Stimulated activated CD4-positive, alpha-beta T cell treated with anti-CD3 and anti-CD28 coated beads, Interleukin-4, amount 100 ng/mL, for 1 hour (primary cell): ENCODE data around the gene MST1.

ENCODE experiments used
- DNase-seq: peaks from one replicate; pipeline ENCODE4 v3.0.0-alpha.2; 2020

MST1 gene

DNA sequence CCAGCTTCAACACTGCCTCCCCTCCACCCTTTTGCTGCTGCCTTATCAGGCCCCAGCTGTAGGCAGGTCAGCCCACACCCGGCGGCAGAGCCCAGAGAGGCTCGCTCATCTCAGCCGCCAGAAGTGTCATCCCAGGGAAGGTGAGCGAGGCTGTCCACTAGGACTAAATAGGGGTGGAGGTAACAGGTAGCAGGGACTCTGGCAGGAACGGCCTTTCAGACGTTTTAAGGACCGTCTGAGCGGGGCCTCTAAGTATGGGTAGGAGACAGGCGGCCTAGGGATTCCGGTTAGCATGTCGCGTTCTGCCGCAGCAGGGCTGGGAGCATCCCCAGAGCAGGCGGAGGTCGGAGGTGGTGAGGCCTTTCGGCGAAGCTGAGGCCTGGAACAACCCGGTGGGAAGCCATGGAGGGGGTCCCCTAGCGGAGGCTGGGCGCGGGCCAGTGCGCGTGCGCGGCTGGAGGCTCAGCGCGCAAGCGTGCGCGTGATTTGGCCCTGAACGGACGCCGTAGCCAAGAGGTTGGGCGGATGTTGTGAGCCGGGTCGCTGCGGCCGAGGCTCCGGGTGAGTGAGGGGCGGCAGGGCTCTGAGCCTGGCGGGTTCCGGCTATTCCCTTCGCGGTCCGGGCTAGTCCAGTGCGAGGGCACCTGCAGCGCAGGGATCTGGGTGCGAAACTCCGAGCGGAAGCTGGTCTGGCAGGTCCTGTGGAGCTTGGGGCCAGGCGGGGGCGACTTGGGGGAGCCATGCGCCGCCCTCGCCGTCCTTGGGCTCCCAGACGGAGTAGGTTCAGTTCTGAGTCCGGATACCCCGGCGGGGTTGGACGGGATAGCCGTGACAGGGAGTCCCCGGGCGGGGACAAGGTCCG is at the start of gene MST1, which contains the start of gene RNF123:
Gene MST1, minus strand, starts transcription at position 429 of the 862 bp plus-strand sequence. CDS start 783 bp downstream, outside the sequence.
Gene RNF123, plus strand, starts transcription at position 512 of the 862 bp plus-strand sequence. CDS start 1,609 bp downstream, outside the sequence.
- DNase-seq, result peak; percentile 94

DNA sequence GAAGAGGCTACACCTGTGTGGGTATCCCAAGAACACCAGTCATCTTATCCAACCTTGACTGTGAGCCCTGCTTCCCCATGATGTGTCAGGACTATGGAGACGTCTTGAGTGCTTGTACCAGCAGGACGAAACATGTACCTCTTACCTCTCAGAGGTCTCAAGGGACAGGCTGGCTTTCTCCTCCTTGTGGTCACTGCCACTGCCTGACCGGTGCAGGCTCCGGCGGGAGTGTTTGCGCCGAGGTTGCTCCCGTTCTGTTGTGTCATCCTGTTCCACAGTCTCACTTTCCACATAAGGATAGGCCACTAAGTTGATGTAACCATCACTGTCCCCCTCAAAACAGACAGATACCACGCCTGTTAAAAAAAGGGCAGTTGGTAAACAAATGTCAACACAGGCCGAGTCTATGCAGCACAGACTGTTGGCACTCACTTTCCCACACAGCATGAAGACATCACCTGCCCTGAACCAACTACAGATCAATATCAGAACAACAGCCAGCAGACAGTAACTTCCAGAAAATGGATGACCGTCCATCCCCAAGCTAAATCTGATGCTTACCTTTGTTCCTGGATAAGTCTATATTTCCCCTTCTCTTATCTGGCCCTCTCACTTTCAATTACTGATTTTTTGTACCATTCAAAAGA is 48.9 kb upstream of the MST1 start:
- DNase-seq, result no peak

DNA sequence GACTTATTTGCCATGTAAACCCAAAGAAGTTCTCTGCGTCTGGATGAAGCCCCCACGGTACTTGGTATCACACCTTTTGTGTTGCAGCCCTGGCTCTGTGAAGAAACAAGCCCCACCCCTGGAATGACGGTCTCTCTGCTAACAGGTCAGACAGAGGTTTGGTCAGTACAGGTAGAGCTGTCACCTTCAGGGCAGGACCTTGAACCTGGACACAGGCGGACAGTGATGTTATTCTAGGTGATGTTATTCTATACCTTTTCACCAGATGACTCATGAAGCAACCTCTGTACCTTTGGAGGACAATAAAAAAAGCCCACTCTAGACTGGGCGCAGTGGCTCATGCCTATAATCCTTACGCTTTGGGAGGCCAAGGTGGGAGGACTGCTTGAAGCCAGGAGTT is 45.5 kb upstream of the MST1 start:
- no peak for DNase-seq

DNA sequence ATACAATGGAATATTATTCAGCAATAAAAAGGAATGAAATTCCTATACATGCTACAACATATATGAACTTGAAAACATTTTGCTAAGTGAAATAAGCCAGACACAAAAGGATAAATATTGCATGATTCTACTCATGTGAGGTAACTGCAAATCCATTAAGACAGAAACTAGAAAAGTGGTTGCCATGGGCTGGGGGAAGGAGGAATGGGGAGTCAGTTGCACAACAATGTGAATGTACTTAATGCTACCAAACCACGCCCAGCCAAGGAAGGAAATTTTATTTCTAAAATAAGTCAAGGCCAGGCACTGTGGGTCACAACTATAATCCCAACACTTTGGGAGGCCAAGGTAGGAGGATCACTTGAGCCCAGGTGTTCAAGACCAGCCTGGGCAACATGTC is 44.3 kb upstream of the MST1 start:
- no peak for DNase-seq

DNA sequence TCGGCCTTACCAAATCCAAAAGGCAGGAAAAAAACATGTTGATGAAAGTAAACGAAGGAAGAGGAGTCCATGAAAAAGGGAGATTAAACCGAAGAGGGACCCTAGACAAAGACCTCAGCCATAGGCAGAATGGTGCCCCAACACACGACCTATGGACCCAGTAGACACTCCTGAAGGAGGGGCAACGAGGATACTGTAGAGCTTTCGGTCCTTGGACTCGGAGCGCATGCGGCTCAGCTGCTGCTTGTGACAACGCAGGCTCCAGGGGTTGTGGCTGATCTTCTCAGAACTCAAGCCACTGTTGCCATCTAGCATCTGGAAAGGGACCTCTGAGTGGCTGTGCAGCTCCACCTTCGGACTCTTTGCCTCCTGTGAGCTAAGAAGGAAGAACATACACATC is 43.3 kb upstream of the MST1 start:
- no peak for DNase-seq

DNA sequence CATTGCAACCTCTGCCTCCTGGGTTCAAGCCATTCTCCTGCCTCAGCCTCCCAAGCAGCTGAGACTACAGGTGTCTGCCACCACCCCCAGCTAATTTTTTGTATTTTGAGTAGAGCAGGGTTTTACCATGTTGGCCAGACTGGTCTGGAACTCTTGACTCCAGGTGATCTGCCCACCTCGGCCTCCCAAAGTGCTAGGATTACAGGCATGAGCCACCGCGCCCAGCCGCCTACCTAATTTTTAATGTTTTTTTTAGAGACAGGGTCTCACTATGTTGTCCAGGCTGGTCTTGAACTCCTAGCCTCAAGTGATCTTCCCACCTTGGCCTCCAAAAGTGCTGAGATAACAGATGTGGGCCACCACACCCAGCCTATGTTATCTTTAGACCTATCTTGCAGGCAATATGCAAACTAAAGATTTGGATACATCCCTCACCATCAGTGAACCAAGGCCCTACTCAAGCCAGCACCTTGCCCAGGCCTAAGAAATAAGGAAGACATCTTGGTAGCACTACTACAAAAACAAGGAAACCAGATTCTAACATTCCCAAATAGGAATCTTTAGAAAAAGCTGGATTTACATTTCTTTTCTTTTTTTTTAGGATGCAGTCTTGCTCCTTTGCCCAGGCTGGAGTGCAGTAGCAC is 40.8 kb upstream of the MST1 start:
- no peak for DNase-seq

DNA sequence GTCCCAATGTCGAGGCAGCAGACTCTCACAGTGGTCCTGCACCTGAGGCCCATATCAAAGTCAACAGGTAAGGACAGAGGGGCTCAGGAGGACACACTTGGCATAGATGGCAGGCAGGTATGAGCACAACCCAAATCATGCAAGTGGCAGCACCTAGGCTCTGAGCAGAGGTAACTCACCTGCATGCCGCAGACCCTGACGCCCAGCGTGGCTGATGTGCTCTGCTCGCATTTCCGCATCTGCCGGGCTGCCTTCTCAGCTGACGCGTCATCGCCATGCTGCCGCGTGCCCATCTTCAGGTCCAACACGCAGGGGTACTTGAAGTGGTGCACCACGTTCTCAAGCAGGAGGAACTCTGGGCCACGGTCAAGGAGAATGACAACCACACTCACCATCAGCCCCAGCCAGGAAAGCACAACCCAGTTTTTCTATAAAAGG is 38.7 kb upstream of the MST1 start:
- DNase-seq, result no peak

DNA sequence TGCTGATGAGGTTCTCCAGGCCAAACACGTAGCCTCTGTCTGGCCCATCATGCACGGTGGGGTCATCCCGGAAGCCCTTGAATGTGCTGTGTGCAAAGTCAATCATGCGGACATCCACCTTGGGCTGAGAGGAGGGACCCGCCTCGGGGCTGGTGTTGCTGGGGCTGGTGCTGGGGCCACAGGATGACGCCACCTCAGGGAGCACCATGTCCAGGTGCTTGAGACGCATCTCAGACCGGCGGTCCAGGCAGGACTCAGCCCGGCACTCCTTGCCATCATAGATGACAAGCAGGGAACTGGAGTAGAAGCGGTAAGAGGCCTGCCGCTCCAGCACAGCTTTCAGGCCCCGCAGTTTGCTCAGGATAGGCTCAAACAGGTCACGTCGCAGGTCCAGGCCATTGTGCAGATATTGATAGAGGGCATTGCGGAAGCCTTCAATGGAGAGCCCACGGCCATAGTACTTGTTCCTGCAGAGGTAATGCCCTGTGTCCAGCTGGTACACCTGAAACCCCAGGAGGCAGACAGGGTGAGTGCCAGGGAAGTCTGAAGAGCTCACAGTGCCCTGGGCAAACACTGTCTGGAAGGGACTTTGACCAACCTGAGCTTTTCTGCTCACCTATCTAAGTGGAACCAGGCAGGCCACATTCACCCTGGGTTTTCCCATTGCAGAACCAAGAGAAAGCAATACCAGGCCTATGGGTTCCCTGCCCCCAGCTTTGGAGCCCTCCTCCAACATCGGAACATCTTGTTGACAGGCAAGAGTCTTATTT is 38.1 kb upstream of the MST1 start:
- no peak for DNase-seq

DNA sequence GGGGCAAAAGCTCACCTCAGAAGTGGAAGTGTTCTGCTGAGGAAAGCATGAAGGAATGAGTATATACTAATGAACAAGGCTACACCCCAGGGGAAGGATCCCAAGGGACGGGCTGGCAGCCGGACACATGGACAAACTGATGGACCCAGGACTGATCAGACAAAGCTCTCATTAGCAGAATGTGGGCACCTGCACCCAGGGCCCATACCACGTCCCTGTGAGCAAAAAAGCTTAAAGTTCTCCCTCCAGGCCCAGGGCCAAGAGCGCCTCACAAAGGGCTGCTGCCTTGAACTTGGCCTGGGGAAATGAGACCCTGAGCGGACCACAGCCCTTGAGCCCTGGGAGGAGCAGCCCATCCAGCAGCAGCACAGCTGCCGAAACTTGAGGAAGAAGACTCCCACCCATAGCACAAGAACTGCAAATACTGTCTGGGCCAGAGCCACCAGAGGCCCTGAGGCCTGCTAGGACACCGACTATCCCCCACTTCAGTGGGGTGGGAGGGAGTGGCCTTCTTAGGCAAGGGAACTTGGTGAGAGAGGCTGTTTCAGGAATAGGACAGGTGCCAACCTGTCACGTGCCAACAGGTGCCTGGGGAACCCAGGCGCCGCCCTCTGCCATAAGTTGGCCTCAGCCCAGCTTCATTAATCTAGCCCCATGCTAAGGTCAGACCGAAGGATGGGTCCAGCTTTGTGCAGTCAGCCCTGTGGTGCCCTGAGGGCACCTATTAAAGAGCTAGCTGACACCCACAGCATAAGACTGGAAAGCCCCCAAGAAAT is 36.8 kb upstream of the MST1 start:
- no peak for DNase-seq

DNA sequence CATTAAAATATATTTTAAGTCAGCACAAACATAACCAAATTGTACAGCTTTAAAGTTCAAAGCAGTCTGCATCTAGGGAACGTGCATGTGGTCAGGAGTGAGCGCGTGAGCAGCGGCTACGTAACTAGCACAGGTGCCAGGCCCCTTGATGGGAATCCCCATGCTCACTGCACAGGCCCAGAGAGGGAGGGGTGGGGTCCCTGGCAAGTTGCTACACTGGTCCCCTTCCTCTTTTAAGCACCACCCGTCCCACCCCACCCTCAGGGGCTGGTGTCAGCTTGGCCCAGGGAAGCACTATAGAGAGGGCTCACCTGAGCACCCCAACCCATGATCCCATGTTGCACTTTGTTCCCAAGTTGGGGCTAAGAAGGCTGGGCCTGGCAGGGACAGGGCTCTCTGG is 35.3 kb upstream of the MST1 start:
- no peak for DNase-seq

DNA sequence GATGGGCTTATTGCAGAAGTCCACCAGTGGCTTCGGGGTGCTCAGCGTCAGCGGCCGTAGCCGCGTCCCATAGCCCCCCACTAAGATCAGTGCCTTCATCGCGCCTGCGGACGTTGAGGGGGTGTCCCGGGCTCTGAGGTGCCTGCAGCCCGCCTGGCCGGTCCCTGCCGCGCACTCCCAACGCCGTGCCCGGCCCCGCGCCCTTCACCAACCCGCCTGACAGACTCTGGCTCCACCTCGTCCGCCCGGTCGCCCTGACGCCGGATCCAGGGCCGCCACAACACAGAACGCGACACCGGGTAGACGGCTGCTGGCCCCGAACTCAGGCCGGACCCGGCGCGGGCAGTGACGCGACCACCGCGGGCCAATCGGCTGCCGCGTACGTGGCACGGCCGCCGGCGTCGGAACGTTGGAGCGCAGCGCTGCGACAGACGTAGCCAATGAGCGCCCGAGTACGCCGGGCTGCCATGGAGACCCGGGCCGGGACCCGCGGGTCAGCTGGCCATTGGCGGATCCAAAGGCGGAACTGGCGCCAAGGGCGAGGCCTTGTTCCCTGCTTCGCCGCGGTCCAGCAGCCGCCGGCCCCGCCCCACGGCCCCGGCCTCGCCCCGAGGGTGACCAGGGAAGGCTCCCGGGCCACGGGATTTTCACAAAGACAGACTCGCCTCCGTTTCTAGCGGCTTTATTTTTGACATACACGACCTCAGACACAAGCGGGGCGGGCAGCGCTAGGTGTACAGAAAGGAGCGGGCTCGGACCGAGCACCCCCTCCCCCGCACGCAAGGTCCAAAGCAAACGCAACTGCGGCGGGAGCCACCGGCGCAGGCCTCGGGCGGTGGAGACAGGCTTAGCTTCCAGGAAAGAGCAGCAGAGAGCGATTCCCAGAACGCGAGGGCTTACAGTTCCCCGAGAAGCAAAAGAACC is 34.6 kb upstream of the MST1 start, which contains the start of gene GMPPB:
Gene GMPPB, minus strand, starts transcription at position 324 of the 924 bp plus-strand sequence. Its CDS starts 225 bp downstream, at position 99.
- DNase-seq, result peak; percentile 92

DNA sequence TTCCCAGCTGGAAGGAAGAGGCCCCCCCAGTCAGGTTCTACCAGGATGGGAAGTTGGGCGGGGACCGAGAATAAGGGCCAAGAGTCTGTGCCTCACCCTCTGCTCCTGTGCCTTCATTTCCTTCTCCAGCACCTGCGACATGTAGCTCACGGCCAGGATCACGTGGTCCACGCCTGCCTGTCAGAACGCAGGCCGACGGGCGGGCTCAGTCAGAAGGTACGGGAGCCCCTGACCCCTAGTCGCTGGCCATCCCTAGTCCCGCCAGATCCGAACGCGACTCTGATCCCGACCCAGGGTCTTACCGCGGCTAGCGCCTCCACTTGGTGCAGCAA is 34.0 kb upstream of the MST1 start:
- peak; percentile 57 for DNase-seq

DNA sequence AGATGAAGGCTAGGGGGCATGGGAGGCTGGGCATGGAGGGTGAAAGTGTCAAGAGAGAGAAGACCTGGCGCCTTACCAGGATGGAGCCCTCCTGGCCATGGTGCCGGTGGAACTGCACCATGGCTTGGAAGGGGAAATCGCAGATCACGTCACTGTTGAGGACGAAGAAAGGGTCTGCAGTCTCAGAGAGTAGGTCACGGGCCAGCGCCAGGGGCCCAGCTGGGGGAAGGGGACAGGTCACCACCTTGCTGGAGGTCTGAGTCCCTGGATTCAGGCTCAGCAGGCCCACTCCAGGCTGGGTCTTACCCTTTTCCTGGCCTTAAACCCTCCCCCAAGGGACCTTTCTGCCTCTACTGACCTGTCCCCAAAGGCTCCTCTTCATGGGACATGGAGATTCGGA is 33.6 kb upstream of the MST1 start:
- no peak for DNase-seq

DNA sequence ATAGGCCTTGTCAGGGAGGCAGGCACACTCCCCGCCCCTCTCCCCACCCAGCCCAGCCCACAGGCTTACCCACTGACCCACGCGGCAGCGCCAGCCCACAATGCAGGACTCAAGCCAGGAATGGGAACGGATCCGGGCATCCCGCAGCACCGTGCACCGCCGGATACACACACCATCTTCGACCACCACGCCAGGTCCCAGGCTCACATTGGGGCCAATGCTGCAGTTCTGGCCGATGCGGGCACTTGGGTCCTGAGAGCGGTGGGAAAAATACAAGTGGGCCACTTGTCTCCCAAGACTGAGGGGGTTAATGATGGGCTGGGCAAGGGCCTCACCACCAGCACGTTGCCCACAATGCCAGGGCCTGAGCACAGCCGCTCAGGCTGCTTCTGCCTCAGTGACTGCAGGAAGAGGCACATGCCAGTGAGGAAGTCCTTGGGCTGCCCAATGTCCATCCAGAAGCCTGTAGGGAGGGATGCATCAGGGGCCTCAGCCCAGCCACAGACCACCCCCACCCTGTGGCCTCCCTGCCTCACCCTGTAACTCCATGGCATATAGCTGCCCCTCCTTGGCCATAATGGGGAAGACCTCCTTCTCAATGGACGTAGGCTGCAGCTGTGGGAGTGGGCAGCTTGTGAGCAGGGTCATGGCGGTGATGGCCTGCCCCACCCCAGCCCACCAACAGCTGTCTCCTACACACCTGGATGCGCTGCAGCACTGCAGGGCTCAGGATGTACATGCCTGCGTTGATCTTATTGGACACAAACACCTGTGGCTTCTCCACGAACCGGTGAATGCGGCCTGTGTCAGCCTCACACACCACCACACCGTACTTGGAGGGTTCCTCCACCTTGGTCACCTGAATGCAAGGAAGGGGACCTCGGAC is 32.9 kb upstream of the MST1 start:
- DNase-seq, result no peak

DNA sequence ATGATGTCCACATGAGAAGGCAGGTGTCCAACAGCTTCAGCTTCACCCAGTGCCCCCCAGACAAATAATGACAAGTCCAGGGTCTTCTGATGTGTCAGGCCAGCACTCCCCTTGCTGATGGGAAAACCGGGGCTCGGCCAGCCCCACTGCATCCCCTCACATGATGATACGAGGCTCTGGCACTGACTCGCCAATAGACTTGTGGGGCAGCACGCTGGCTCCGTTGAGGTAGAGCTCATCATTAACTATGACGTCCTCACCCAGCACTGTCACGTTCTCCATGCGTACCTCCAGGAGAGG is 32.3 kb upstream of the MST1 start:
- no peak for DNase-seq

DNA sequence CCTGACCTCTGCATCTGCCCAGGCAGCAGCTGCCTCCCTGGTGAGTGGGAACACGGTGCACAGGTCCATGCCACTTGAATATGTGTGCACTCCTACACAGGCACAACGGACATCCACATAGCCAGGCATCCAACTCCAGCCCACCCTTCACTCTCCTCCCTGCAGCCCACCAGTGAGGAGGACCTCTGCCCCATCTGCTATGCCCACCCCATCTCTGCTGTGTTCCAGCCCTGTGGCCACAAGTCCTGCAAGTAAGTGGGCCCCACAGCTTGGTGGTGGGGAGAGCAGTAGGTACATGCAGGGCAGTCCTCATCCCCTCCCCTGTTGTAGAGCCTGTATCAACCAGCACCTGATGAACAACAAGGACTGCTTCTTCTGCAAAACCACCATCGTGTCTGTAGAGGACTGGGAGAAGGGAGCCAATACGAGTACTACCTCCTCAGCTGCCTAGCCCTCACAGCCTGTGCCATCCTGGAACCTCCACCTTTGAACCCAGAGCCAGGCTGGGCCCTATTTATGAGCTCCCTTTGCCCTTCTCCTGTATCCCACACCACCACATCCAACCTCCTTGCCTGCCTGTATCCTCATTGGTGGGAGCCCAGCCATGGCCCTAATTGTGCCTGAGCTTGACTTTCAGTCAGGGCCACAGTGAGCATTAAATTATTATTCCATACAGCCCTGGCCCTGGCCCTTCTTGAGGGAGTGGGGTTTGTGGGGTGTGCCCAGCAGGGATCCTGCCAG is 31.8 kb upstream of the MST1 start:
- no peak for DNase-seq

DNA sequence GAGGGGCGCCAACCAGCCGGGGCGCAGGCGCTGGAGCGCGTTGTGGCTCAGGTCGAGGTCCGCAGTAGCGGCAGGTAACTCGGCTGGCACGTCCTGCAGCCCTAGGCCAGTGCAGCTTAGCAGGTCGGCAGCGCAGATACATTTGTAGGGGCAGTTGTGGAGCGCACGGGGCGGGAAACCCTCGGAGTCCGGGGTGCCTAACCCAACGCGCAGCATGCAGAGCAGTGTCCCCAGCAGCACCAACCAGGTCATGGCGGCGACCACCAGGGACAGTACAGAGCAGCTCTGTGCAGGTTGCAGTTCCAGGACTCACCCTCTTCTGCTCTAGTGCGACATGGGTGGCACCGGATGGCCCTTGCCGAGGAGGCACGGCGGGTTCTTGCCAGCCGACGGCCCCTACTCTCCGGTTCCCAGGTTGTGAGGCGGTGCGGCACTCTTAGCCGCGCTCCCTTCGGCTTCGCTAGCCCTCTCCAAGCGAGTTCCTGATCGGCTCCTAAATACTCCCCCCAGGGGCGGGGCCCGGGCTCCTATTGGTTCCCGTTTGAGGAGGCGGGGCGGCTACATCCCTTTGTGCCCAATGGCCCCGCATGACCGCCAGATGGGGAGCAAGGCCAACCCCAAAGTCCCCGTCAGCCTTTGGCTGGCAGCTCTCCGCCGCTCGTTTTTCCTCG is 30.1 kb upstream of the MST1 start, which contains the start of gene AMIGO3:
Gene AMIGO3, minus strand, starts transcription at position 471 of the 671 bp plus-strand sequence. Its CDS starts 219 bp downstream, at position 252.
- peak; percentile 92 for DNase-seq

DNA sequence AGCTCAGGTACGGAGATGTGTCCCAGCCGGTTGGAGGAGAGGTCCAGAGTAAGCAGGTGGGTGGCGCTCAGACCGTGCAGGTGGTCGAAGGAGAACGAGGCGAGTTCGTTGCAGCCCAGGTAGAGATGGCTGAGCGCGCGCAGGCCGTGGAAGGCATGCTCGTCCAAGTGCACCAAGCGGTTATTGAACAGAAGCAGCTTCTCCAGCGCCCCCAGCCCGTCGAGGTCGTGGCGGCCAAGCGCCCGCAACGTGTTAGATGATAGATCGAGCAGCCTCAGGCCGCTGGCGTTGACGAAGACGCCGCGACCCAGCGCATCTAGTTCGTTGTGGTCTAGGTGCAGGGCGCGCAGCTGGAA is 29.6 kb upstream of the MST1 start:
- DNase-seq, result no peak
